HepG2 (cell line): ENCODE data around the gene MID1. TPM values are rescaled to one million over a fixed set of nuclear protein-coding genes. Genes with fewer than 3 reads are reported as not detected.

ENCODE experiments used
- ATAC-seq: fragments of 200-7000 bp; cut with Tn5 transposase; 3 replicates; pipeline ENCODE4 v1.9.1; 2020; ENCODE audit warnings: mild to moderate bottlenecking, moderate library complexity
- BruUV-seq: library from RNA; stranded (reverse); fragments of 400-500 nt; replicated peaks from 2 replicates; lab custom pipeline; 2021; lab: Mats Ljungman, UMichigan
- CTCF ChIA-PET: fragments of 300-600 bp; formaldehyde crosslinking; extraction: SDS; loops from one replicate; lab custom pipeline; 2021; ENCODE audit warnings: low total read pairs, inconsistent platforms, low intra/inter-chr PET ratio; lab: Yijun Ruan, JAX
- POLR2A ChIA-PET: fragments of 350-600 bp; sonication (Branson Sonifier 250); formaldehyde crosslinking; loops from one replicate; lab custom pipeline; 2020; ENCODE audit warnings: antibody characterized with exemption, inconsistent platforms; lab: Yijun Ruan, JAX
- DNase-seq: peaks from one replicate; pipeline ENCODE4 v3.0.0-alpha.2; 2015; ENCODE audit warnings: low spot score
- FAIRE-seq: peaks from 3 replicates; lab custom pipeline; 2011; peaks lifted over from hg19 to GRCh38; lab: Jason Lieb, UNC
- H2AFZ ChIP-seq: one replicate; pipeline ENCODE4 v1.6.1; 2011; ENCODE audit warnings: low read length, inconsistent platforms
- H3K27ac ChIP-seq: fragments of 300-600 bp; 3 replicates; pipeline ENCODE4 v1.8.0; 2011; ENCODE audit warnings: mixed run types, mild to moderate bottlenecking, mixed read lengths, low read length, inconsistent platforms; ENCODE audit not compliant: insufficient read depth; ENCODE audit errors: extremely low read length
- H3K27me3 ChIP-seq, 2 experiments: fragments of 200-600 bp in 1 of 2; 2 replicates in 1 of 2; 3 replicates in 1 of 2; pipeline versions ENCODE4 v1.6.0 to v1.8.0; 2011; ENCODE audit warnings: low read length in 2 of 2, mild to moderate bottlenecking in 2 of 2, moderate library complexity in 2 of 2, inconsistent platforms in 1 of 2; ENCODE audit not compliant: insufficient read depth in 2 of 2, control insufficient read depth in 1 of 2
- H3K36me3 ChIP-seq, 2 experiments: fragments of 200-600 bp in 1 of 2; replicated peaks in 1 of 2; 2 replicates in 1 of 2; 3 replicates in 1 of 2; pipeline versions ENCODE4 v1.5.1 to v1.8.0; 2011; ENCODE audit warnings: low read length in 2 of 2, inconsistent platforms in 1 of 2; ENCODE audit not compliant: insufficient read depth in 2 of 2, control insufficient read depth in 1 of 2
- H3K4me1 ChIP-seq: 2 replicates; pipeline ENCODE4 v1.5.1; 2012; ENCODE audit warnings: low read length, inconsistent platforms; ENCODE audit not compliant: insufficient read depth
- H3K4me2 ChIP-seq: 2 replicates; pipeline ENCODE4 v1.6.0; 2011; ENCODE audit warnings: low read depth, low read length, inconsistent platforms
- H3K4me3 ChIP-seq, 3 experiments: fragments of 200-600 bp in 1 of 3; sonication (generic), shearing (Covaris generic) in 1 of 3; replicated peaks in 1 of 3; 2 replicates each; pipeline ENCODE4 v1.5.1; 2011 to 2016; ENCODE audit warnings: low read length in 3 of 3, inconsistent platforms in 2 of 3, low read depth in 2 of 3, mild to moderate bottlenecking in 2 of 3, control low read depth in 1 of 3, mixed read lengths in 1 of 3; ENCODE audit not compliant: insufficient read depth in 1 of 3
- H3K79me2 ChIP-seq: one replicate; pipeline ENCODE4 v1.6.1; 2011; ENCODE audit warnings: low read length, inconsistent platforms; ENCODE audit not compliant: insufficient read depth
- H3K9ac ChIP-seq: 2 replicates; pipeline ENCODE4 v1.6.0; 2011; ENCODE audit warnings: mild to moderate bottlenecking, low read depth, low read length, inconsistent platforms; ENCODE audit not compliant: insufficient read depth
- H3K9me3 ChIP-seq: 2 replicates; pipeline ENCODE4 v1.5.1; 2012; ENCODE audit warnings: mild to moderate bottlenecking, low read length
- H4K20me1 ChIP-seq: 2 replicates; pipeline ENCODE4 v1.6.0; 2011; ENCODE audit warnings: inconsistent platforms, mild to moderate bottlenecking, low read length, moderate library complexity; ENCODE audit not compliant: insufficient read depth
- ARID2 ChIP-seq: sonication (generic); formaldehyde crosslinking; IDR thresholded peaks from 2 replicates; pipeline ENCODE4 v1.8.1; 2022; ENCODE audit warnings: mild to moderate bottlenecking, missing genetic modification reagents, borderline replicate concordance
- ARNT ChIP-seq: fragments of 450-650 bp; IDR thresholded peaks from 2 replicates; pipeline ENCODE4 v1.6.1; 2017
- FOXO1 ChIP-seq: sonication (generic); formaldehyde crosslinking; IDR thresholded peaks from 2 replicates; pipeline ENCODE4 v1.4.0; 2020; ENCODE audit warnings: missing genetic modification reagents
- SOX13 ChIP-seq, 3 experiments: fragments of 450-650 bp in 1 of 3; sonication (generic) in 1 of 3; formaldehyde crosslinking in 1 of 3; IDR thresholded peaks in 2 of 3; conservative IDR thresholded peaks in 1 of 3; 2 replicates each; pipeline versions ENCODE4 v1.5.0 to v1.6.1; 2016 to 2020; ENCODE audit warnings: antibody characterized with exemption in 1 of 3, mild to moderate bottlenecking in 1 of 3, missing compliant biosample characterization in 1 of 3, missing genetic modification reagents in 1 of 3, moderate library complexity in 1 of 3
- ZC3H4 ChIP-seq: sonication (generic); formaldehyde crosslinking; IDR thresholded peaks from 2 replicates; pipeline ENCODE4 v1.4.0; 2020; ENCODE audit warnings: missing genetic modification reagents, borderline replicate concordance
- ZNF768 ChIP-seq: sonication (generic); formaldehyde crosslinking; IDR thresholded peaks from 2 replicates; pipeline ENCODE4 v1.4.0; 2020; ENCODE audit warnings: missing genetic modification reagents
- WGBS: methylation state at CpG from one replicate; pipeline ENCODE4 v1.1.6; 2017; ENCODE audit warnings: low lambda C conversion rate; 5-methylcytosine and 5-hydroxymethylcytosine counted together
- in situ Hi-C: cut with HindIII; loops from 2 replicates; pipeline ENCODE4 v1.10.0; 2017; ENCODE audit warnings: low pct_unique_long_range_greater_than_20kb; ENCODE audit not compliant: extremely low pct_ligation_motif_present
- intact Hi-C: fragments of 100-400 bp; cut with micrococcal nuclease; formaldehyde crosslinking; loops from one replicate; pipeline ENCODE4 v1.10.0; 2022; ENCODE audit not compliant: unreplicated experiment
- polyA plus RNA-seq, 8 experiments: library from polyadenylated mRNA; depleted of rRNA in 3 of 8; stranded (reverse) in 7 of 8; unstranded in 1 of 8; fragments of >200 nt; fragmentation: Illumina TruSeq in 4 of 8; extraction: Trizol in 4 of 8; gene quantifications; 2 replicates each; pipeline versions ENCODE4 v1.2.1 to v1.2.3, GENCODE V29; 2011 to 2016; ENCODE audit warnings: low read depth in 4 of 8, missing spikeins in 1 of 8, mixed read lengths in 1 of 8; ENCODE audit not compliant: insufficient read depth in 1 of 8
- total RNA-seq, 5 experiments: library from RNA; depleted of rRNA; stranded (reverse); fragments of >200 nt; fragmentation: Illumina TruSeq; extraction: Trizol; gene quantifications; 2 replicates each; pipeline ENCODE4 v1.2.3, GENCODE V29; 2016; ENCODE audit warnings: low read depth in 1 of 5
- TF ChIP-seq, protein P1 (sequence below): sonication (generic); formaldehyde crosslinking; IDR thresholded peaks from 2 replicates; pipeline ENCODE4 v1.8.1; 2022; ENCODE audit warnings: mild to moderate bottlenecking, missing genetic modification reagents
- TF ChIP-seq, protein P2 (sequence below): sonication (generic); formaldehyde crosslinking; IDR thresholded peaks from 2 replicates; pipeline ENCODE4 v1.8.0; 2022; ENCODE audit warnings: low read depth, missing genetic modification reagents
- TF ChIP-seq, protein P3 (sequence below): sonication (generic); formaldehyde crosslinking; IDR thresholded peaks from 2 replicates; pipeline ENCODE4 v1.5.0; 2020; ENCODE audit warnings: mild to moderate bottlenecking, missing genetic modification reagents, borderline replicate concordance

Gene MID1
- total and polyA plus RNA-seq, 2 of the 13 experiments (the other 11 are each of a cell fraction or from before 2014, with no cell fraction given): 0.86 to 1.1 TPM

DNA sequence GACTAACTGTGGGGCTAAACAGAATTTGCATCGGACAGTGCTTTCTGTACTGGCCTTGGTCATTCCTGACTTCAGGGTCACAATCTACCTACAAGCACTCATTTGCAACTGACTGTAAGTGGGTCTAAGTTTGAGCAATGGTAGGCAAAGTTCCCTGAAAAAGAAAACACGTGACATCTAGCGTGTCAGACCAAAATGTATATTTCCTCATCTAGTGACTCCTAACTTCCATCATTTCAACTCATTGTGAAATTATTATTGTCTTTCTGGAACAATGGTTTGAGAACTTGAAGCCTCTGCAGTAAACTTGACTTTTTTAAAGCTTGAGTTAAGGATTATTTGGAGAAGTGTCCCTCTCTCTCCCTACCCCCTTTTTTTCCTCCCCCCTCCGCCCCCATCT is 113.6 kb downstream of the MID1 start:
- DNase-seq (no peak), ATAC-seq (no peak), FAIRE-seq (no peak)
- ChIA-PET CTCF (no interaction called here), POLR2A (no interaction called here)
- no peaks in the 10 kb centered on the region for H3K4me1 ChIP-seq
- BruUV-seq: no TSS peak
- H3K36me3 ChIP-seq: no peaks in the 10 kb centered on the region
- no peak overlapping the region for H3K9ac ChIP-seq
- no peak overlapping the region for H3K27ac ChIP-seq
- no peaks in the 10 kb centered on the region for H3K79me2 ChIP-seq
- intact Hi-C loops (no loop called here), in situ Hi-C loops (no loop called here)
- no peak overlapping the region for H2AFZ ChIP-seq
- H3K4me2 ChIP-seq: no peak overlapping the region
- WGBS: 79% methylated on average over 3 of the region's 4 CpGs
- no peaks in the 10 kb centered on the region for H4K20me1 ChIP-seq
- no peaks in the 10 kb centered on the region for H3K27me3 ChIP-seq
- H3K4me3 ChIP-seq: no peak overlapping the region
- no peaks in the 10 kb centered on the region for H3K9me3 ChIP-seq
- TF ChIP-seq FOXO1 (CRISPR knock-in tag) (no peak), ZNF768 (CRISPR knock-in tag) (no peak), ARID2 (CRISPR knock-in tag) (no peak), ARNT (no peak), SOX13 (IDR thresholded peaks at IDR 0.05) (no peak), SOX13 (CRISPR knock-in tag; conservative IDR thresholded peaks at IDR 0.05 in 1 of 2, IDR thresholded peaks at IDR 0.05 in 1 of 2) (no peak), ZC3H4 (CRISPR knock-in tag) (no peak)
- TF ChIP-seq, protein P1, sequence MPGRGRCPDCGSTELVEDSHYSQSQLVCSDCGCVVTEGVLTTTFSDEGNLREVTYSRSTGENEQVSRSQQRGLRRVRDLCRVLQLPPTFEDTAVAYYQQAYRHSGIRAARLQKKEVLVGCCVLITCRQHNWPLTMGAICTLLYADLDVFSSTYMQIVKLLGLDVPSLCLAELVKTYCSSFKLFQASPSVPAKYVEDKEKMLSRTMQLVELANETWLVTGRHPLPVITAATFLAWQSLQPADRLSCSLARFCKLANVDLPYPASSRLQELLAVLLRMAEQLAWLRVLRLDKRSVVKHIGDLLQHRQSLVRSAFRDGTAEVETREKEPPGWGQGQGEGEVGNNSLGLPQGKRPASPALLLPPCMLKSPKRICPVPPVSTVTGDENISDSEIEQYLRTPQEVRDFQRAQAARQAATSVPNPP (CRISPR knock-in tag): no peak
- TF ChIP-seq, protein P2, sequence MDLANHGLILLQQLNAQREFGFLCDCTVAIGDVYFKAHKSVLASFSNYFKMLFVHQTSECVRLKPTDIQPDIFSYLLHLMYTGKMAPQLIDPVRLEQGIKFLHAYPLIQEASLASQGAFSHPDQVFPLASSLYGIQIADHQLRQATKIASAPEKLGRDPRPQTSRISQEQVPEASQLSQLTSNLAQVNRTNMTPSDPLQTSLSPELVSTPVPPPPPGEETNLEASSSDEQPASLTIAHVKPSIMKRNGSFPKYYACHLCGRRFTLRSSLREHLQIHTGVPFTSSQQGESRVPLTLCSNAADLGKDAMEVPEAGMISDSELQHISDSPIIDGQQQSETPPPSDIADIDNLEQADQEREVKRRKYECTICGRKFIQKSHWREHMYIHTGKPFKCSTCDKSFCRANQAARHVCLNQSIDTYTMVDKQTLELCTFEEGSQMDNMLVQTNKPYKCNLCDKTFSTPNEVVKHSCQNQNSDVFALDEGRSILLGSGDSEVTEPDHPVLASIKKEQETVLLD: no peak
- TF ChIP-seq, protein P3, sequence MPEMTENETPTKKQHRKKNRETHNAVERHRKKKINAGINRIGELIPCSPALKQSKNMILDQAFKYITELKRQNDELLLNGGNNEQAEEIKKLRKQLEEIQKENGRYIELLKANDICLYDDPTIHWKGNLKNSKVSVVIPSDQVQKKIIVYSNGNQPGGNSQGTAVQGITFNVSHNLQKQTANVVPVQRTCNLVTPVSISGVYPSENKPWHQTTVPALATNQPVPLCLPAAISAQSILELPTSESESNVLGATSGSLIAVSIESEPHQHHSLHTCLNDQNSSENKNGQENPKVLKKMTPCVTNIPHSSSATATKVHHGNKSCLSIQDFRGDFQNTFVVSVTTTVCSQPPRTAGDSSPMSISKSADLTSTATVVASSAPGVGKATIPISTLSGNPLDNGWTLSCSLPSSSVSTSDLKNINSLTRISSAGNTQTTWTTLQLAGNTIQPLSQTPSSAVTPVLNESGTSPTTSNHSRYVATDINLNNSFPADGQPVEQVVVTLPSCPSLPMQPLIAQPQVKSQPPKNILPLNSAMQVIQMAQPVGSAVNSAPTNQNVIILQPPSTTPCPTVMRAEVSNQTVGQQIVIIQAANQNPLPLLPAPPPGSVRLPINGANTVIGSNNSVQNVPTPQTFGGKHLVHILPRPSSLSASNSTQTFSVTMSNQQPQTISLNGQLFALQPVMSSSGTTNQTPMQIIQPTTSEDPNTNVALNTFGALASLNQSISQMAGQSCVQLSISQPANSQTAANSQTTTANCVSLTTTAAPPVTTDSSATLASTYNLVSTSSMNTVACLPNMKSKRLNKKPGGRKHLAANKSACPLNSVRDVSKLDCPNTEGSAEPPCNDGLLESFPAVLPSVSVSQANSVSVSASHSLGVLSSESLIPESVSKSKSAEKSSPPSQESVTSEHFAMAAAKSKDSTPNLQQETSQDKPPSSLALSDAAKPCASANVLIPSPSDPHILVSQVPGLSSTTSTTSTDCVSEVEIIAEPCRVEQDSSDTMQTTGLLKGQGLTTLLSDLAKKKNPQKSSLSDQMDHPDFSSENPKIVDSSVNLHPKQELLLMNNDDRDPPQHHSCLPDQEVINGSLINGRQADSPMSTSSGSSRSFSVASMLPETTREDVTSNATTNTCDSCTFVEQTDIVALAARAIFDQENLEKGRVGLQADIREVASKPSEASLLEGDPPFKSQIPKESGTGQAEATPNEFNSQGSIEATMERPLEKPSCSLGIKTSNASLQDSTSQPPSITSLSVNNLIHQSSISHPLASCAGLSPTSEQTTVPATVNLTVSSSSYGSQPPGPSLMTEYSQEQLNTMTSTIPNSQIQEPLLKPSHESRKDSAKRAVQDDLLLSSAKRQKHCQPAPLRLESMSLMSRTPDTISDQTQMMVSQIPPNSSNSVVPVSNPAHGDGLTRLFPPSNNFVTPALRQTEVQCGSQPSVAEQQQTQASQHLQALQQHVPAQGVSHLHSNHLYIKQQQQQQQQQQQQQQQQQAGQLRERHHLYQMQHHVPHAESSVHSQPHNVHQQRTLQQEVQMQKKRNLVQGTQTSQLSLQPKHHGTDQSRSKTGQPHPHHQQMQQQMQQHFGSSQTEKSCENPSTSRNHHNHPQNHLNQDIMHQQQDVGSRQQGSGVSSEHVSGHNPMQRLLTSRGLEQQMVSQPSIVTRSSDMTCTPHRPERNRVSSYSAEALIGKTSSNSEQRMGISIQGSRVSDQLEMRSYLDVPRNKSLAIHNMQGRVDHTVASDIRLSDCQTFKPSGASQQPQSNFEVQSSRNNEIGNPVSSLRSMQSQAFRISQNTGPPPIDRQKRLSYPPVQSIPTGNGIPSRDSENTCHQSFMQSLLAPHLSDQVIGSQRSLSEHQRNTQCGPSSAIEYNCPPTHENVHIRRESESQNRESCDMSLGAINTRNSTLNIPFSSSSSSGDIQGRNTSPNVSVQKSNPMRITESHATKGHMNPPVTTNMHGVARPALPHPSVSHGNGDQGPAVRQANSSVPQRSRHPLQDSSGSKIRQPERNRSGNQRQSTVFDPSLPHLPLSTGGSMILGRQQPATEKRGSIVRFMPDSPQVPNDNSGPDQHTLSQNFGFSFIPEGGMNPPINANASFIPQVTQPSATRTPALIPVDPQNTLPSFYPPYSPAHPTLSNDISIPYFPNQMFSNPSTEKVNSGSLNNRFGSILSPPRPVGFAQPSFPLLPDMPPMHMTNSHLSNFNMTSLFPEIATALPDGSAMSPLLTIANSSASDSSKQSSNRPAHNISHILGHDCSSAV: no peak
